ENCODE measurements around the gene CCDC32. TPM values are rescaled to one million over a fixed set of nuclear protein-coding genes. Genes with fewer than 3 reads are reported as not detected.

The CCDC32 gene
- total and polyA plus RNA-seq, 2 donors (not counting 1 experiment from before 2014, with no cell fraction given) = 29.5 to 76.6 TPM

- TF ChIP-seq CTCF (IDR thresholded peaks at IDR 0.05) (no peak), EZH2 (IDR thresholded peaks at IDR 0.05; ENCODE audit: borderline replicate concordance, insufficient read depth, low read depth, low read length, poor library complexity, severe bottlenecking) (no peak)
- CTCF ChIA-PET = interaction anchor here (0.6 to 1.1 kb wide), 3 partner anchors 15 to 169 kb away, joined by 3 to 5 read pairs (median 3); no protein-coding TSS in a partner anchor
- peaks cover 3% of the 10 kb centered on the region for H4K20me1 ChIP-seq (ENCODE audit: control insufficient read depth, insufficient read depth, low read length, poor library complexity, severe bottlenecking)
- Mint-ChIP-seq H3K27me3 (no peaks in the 10 kb centered on the region), H3K9me3 (ENCODE audit: insufficient read depth) (no peaks in the 10 kb centered on the region), H3K4me1 (peaks cover 20% of the 10 kb centered on the region), H3K4me3 (no peak overlapping the region), H3K27ac (no peak overlapping the region)
- H3K36me3 ChIP-seq (replicated peaks in 1 of 2; ENCODE audit: control extremely low read depth in 1 of 2, control insufficient read depth in 1 of 2, extremely low read depth in 1 of 2, insufficient read depth in 2 of 2, low read length in 1 of 2) = peaks cover 0 to 27% of the 10 kb centered on the region in 2 experiments
- H3K4me1 ChIP-seq (ENCODE audit: control insufficient read depth in 2 of 2, insufficient read depth in 2 of 2, low read length in 2 of 2) = peaks cover 6 to 7% of the 10 kb centered on the region in 2 donors
- H3K27me3 ChIP-seq (replicated peaks in 1 of 4; ENCODE audit: control extremely low read depth in 1 of 4, control insufficient read depth in 3 of 4, insufficient read depth in 4 of 4, low read length in 3 of 4) = no peaks in the 10 kb centered on the region
- intact Hi-C loops (cut with micrococcal nuclease) = no loop called here
- peaks cover 32% of the 10 kb centered on the region for H3K79me2 ChIP-seq (ENCODE audit: control insufficient read depth, insufficient read depth, low read length)
- no peaks in the 10 kb centered on the region for H3K9me3 ChIP-seq (ENCODE audit: control extremely low read depth in 1 of 3, control insufficient read depth in 2 of 3, insufficient read depth in 1 of 3, low read length in 2 of 3)
- DNase-seq (no peak), ATAC-seq (ENCODE audit: low read depth) (no peak)
- POLR2A ChIA-PET = interaction anchor here (1.0 kb wide), 1 partner anchor 21 kb away, joined by 3 read pairs; no protein-coding TSS in a partner anchor
- H3K9ac ChIP-seq (ENCODE audit: low read length) = no peak overlapping the region
- H2AFZ ChIP-seq (ENCODE audit: insufficient read depth, low read depth, low read length, poor library complexity, severe bottlenecking) = no peak overlapping the region
- peak overlapping the region in 1 of 2 donors; percentile 45 for H3K27ac ChIP-seq (ENCODE audit: low read length in 2 of 2)
- no peak overlapping the region for H3K4me3 ChIP-seq (ENCODE audit: control extremely low read depth in 1 of 5, extremely low read depth in 1 of 5, insufficient read depth in 1 of 5, low read depth in 2 of 5, low read length in 4 of 5)
- no peak overlapping the region for H3K4me2 ChIP-seq (replicated peaks; ENCODE audit: low read depth, low read length, poor library complexity, severe bottlenecking)
Measured at GRCh38 chr15:40575113-40575512, 10.3 kb upstream of the CCDC32 start.
